Astrocyte of the hippocampus (primary cell): ENCODE data around the gene DPM2.
A peak's percentile ranks its signal among the peaks of the same experiment; 100 is the strongest.

Experiments used
- DNase-seq: peaks from one replicate; pipeline ENCODE4 v3.0.0; 2011; ENCODE audit warnings: low read depth, low spot score

DPM2 gene

GRCh38 chr9:127918183-127919107 is 19.2 kb downstream of the DPM2 start:
- DNase-seq, result no peak

- DNase-seq, result no peak
Measured at GRCh38 chr9:127917603-127918002, 20.1 kb downstream of the DPM2 start.

- DNase-seq, result peak; percentile 98
Measured at GRCh38 chr9:127916720-127917581, 20.7 kb downstream of the DPM2 start, which contains the start of gene ST6GALNAC4. Gene ST6GALNAC4 (minus strand): TSS chr9:127917041. CDS start chr9:127916419, 622 bp downstream.

- no peak for DNase-seq
Measured at GRCh38 chr9:127915801-127916719, 21.6 kb downstream of the DPM2 start.

GRCh38 chr9:127915325-127915752 is 22.3 kb downstream of the DPM2 start:
- DNase-seq, result no peak

- no peak for DNase-seq
Measured at GRCh38 chr9:127913682-127914081, 24.0 kb downstream of the DPM2 start.

- no peak for DNase-seq
Measured at GRCh38 chr9:127912882-127913281, 24.8 kb downstream of the DPM2 start.

GRCh38 chr9:127912296-127912695 is 25.4 kb downstream of the DPM2 start:
- no peak for DNase-seq

GRCh38 chr9:127910613-127911205 is 26.9 kb downstream of the DPM2 start:
- peak; percentile 44 for DNase-seq

- DNase-seq, result no peak
Measured at GRCh38 chr9:127909839-127910273, 27.8 kb downstream of the DPM2 start.

GRCh38 chr9:127908660-127908926 is 29.1 kb downstream of the DPM2 start:
- no peak for DNase-seq

- DNase-seq, result no peak
Measured at GRCh38 chr9:127907867-127908659, 29.6 kb downstream of the DPM2 start.

GRCh38 chr9:127905788-127906191 is 31.9 kb downstream of the DPM2 start:
- DNase-seq, result no peak

GRCh38 chr9:127905004-127905728 is 32.5 kb downstream of the DPM2 start:
- DNase-seq, result no peak

- DNase-seq, result no peak
Measured at GRCh38 chr9:127904561-127905003, 33.1 kb downstream of the DPM2 start.

- DNase-seq, result no peak
Measured at GRCh38 chr9:127903557-127904475, 33.8 kb downstream of the DPM2 start.

GRCh38 chr9:127899128-127899943 is 38.3 kb downstream of the DPM2 start, which contains the start of gene ST6GALNAC6:
Gene ST6GALNAC6 (minus strand): TSS chr9:127899603. CDS start chr9:127897981, 1,622 bp downstream.
- peak; percentile 92 for DNase-seq
